Bone marrow (tissue), 2 donors: ENCODE measurements around the gene ECM2.

Source experiments
- DNase-seq, 2 donors: peaks; one replicate each; lab custom pipeline; 2025; lab: John Stamatoyannopoulos, UW

The ECM2 gene

GRCh38 chr9:92527832-92528521 lies 7.8 kb downstream of the ECM2 start:
- no peak for DNase-seq

- no peak for DNase-seq
These were observed 8.4 kb downstream of the ECM2 start for GRCh38 chr9:92527291-92527828.

- no peak for DNase-seq
These were observed 10.5 kb downstream of the ECM2 start for GRCh38 chr9:92525306-92525705.

GRCh38 chr9:92524881-92525280 lies 10.9 kb downstream of the ECM2 start:
- no peak for DNase-seq

- no peak for DNase-seq
These were observed 12.5 kb downstream of the ECM2 start for GRCh38 chr9:92522983-92523970.

- DNase-seq, result no peak
These were observed 15.0 kb downstream of the ECM2 start for GRCh38 chr9:92520837-92521236.

GRCh38 chr9:92518199-92518598 lies 17.6 kb downstream of the ECM2 start:
- no peak for DNase-seq

GRCh38 chr9:92517046-92517445 lies 18.7 kb downstream of the ECM2 start:
- DNase-seq, result no peak

GRCh38 chr9:92516521-92516920 lies 19.3 kb downstream of the ECM2 start:
- no peak for DNase-seq

- no peak for DNase-seq
These were observed 21.2 kb downstream of the ECM2 start for GRCh38 chr9:92514635-92515034.

GRCh38 chr9:92513349-92513748 lies 22.4 kb downstream of the ECM2 start:
- no peak for DNase-seq

- no peak for DNase-seq
These were observed 23.2 kb downstream of the ECM2 start for GRCh38 chr9:92512622-92513021.

GRCh38 chr9:92510747-92511146 lies 25.0 kb downstream of the ECM2 start:
- no peak for DNase-seq

- DNase-seq, result no peak
These were observed 26.7 kb downstream of the ECM2 start for GRCh38 chr9:92509050-92509449.

- DNase-seq, result no peak
These were observed 27.6 kb downstream of the ECM2 start for GRCh38 chr9:92508018-92508820.

GRCh38 chr9:92507496-92507895 lies 28.3 kb downstream of the ECM2 start:
- DNase-seq, result no peak

GRCh38 chr9:92507005-92507404 lies 28.8 kb downstream of the ECM2 start:
- no peak for DNase-seq

- DNase-seq, result no peak
These were observed 29.5 kb downstream of the ECM2 start for GRCh38 chr9:92506184-92506857.

- no peak for DNase-seq
These were observed 30.9 kb downstream of the ECM2 start for GRCh38 chr9:92504881-92505280.

GRCh38 chr9:92503156-92503555 lies 32.6 kb downstream of the ECM2 start:
- no peak for DNase-seq

GRCh38 chr9:92501671-92502393 lies 34.0 kb downstream of the ECM2 start:
- DNase-seq, result no peak
